ENCODE data around the gene SCRN3.

SCRN3 gene

GRCh38 chr2:174428214-174428613 lies 32.7 kb downstream of the SCRN3 start:
- TF ChIP-seq, protein P1, sequence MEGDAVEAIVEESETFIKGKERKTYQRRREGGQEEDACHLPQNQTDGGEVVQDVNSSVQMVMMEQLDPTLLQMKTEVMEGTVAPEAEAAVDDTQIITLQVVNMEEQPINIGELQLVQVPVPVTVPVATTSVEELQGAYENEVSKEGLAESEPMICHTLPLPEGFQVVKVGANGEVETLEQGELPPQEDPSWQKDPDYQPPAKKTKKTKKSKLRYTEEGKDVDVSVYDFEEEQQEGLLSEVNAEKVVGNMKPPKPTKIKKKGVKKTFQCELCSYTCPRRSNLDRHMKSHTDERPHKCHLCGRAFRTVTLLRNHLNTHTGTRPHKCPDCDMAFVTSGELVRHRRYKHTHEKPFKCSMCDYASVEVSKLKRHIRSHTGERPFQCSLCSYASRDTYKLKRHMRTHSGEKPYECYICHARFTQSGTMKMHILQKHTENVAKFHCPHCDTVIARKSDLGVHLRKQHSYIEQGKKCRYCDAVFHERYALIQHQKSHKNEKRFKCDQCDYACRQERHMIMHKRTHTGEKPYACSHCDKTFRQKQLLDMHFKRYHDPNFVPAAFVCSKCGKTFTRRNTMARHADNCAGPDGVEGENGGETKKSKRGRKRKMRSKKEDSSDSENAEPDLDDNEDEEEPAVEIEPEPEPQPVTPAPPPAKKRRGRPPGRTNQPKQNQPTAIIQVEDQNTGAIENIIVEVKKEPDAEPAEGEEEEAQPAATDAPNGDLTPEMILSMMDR (IDR thresholded peaks at IDR 0.05): no peak
- Mint-ChIP-seq H3K36me3 (ENCODE audit: low read depth) (peaks cover 73% of the 10 kb centered on the region), H3K9me3 (peaks cover 13% of the 10 kb centered on the region)

GRCh38 chr2:174430066-174430465 lies 34.5 kb downstream of the SCRN3 start:
- Mint-ChIP-seq H3K36me3 (ENCODE audit: low read depth) (peaks cover 62% of the 10 kb centered on the region), H3K4me3 (no peak overlapping the region)

More at GRCh38 chr2:174428214-174428613, 32.7 kb downstream of the SCRN3 start:
- Mint-ChIP-seq H3K27me3 (ENCODE audit: low read depth, poor library complexity) (no peaks in the 10 kb centered on the region), H3K27ac (no peak overlapping the region), H3K4me3 (no peak overlapping the region), H3K4me1 (no peaks in the 10 kb centered on the region)
- no peak for DNase-seq

GRCh38 chr2:174431902-174432301 lies 36.4 kb downstream of the SCRN3 start:
- DNase-seq: no peak
- Mint-ChIP-seq H3K27ac (no peak overlapping the region), H3K4me1 (no peaks in the 10 kb centered on the region), H3K36me3 (ENCODE audit: low read depth) (peaks cover 57% of the 10 kb centered on the region), H3K4me3 (no peak overlapping the region), H3K9me3 (peaks cover 13% of the 10 kb centered on the region), H3K27me3 (ENCODE audit: low read depth, poor library complexity) (peaks cover 3% of the 10 kb centered on the region)
- TF ChIP-seq, protein P1 (IDR thresholded peaks at IDR 0.05): no peak

More at GRCh38 chr2:174430066-174430465, 34.5 kb downstream of the SCRN3 start:
- TF ChIP-seq, protein P1 (IDR thresholded peaks at IDR 0.05): no peak
- Mint-ChIP-seq H3K27me3 (ENCODE audit: low read depth, poor library complexity) (no peaks in the 10 kb centered on the region), H3K9me3 (peaks cover 13% of the 10 kb centered on the region), H3K27ac (no peak overlapping the region), H3K4me1 (no peaks in the 10 kb centered on the region)
- DNase-seq: no peak

DNA sequence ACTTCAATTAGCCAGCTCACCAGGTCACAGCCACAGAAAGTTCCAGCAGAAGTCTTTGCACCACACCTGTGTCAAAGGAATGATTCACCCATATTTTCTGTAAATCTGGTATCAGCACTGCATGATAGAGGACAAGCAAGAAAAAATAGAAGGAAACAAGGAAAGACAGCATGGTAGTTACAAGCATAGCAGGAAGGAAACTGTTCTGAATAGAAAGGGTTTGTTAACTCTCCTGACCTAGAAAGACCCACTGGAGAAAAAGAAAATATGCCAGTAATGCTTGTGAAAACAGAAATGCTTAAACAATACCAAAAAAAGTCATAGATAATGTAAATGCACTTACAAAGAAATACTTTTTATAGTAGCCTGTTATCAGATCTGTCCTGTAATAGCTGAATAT lies 40.8 kb downstream of the SCRN3 start:
- peaks cover 3% of the 10 kb centered on the region for H3K27me3 Mint-ChIP-seq (ENCODE audit: low read depth, poor library complexity)
- H3K36me3 Mint-ChIP-seq (ENCODE audit: low read depth): peaks cover 15% of the 10 kb centered on the region
- H3K4me3 Mint-ChIP-seq: no peak overlapping the region
- TF ChIP-seq, protein P1 (IDR thresholded peaks at IDR 0.05): no peak
- H3K4me1 Mint-ChIP-seq: no peaks in the 10 kb centered on the region
- H3K9me3 Mint-ChIP-seq: no peaks in the 10 kb centered on the region
- peak overlapping the region; percentile 90 for H3K27ac Mint-ChIP-seq
- no peak for DNase-seq

- peaks cover 3% of the 10 kb centered on the region for H3K27me3 Mint-ChIP-seq (ENCODE audit: low read depth, poor library complexity)
- TF ChIP-seq, protein P1 (IDR thresholded peaks at IDR 0.05): no peak
Observed at GRCh38 chr2:174438146-174438886, 42.8 kb downstream of the SCRN3 start.

DNA sequence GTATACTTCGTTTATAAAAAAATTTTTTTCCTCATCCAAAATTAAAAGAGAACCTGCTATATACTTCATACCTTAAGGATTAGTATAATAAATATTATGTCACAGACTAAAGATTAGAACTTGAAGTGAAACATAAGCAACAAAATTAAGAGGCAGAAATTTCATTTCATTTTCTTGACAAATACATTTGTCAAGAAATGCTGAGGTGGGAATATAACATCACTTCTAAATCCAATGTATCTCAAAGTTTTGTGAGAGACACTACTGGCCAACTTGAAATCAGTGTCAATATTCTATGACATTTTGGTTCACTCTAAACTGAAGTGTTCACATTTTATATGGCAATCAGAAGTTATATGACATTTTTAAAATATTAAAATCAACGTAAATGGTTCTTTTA lies 43.8 kb downstream of the SCRN3 start:
- Mint-ChIP-seq H3K27ac (no peak overlapping the region), H3K4me1 (no peaks in the 10 kb centered on the region), H3K9me3 (no peaks in the 10 kb centered on the region), H3K4me3 (no peak overlapping the region), H3K27me3 (ENCODE audit: low read depth, poor library complexity) (peaks cover 3% of the 10 kb centered on the region), H3K36me3 (ENCODE audit: low read depth) (peaks cover 4% of the 10 kb centered on the region)
- TF ChIP-seq, protein P1 (IDR thresholded peaks at IDR 0.05): no peak
- no peak for DNase-seq

More at GRCh38 chr2:174438146-174438886, 42.8 kb downstream of the SCRN3 start:
- H3K4me3 Mint-ChIP-seq: no peak overlapping the region
- H3K9me3 Mint-ChIP-seq: no peaks in the 10 kb centered on the region
- peaks cover 7% of the 10 kb centered on the region for H3K36me3 Mint-ChIP-seq (ENCODE audit: low read depth)
- H3K27ac Mint-ChIP-seq: no peak overlapping the region
- DNase-seq: no peak
- no peaks in the 10 kb centered on the region for H3K4me1 Mint-ChIP-seq
